ENCODE measurements around the gene VAMP4. TPM values are rescaled to one million over a fixed set of nuclear protein-coding genes. Genes with fewer than 3 reads are reported as not detected.
A peak's percentile ranks its signal among the peaks of the same experiment; 100 is the strongest.

VAMP4 gene
- total and polyA plus RNA-seq, 11 donors, result 3.8 to 11.3 (median 7.1) TPM

DNA sequence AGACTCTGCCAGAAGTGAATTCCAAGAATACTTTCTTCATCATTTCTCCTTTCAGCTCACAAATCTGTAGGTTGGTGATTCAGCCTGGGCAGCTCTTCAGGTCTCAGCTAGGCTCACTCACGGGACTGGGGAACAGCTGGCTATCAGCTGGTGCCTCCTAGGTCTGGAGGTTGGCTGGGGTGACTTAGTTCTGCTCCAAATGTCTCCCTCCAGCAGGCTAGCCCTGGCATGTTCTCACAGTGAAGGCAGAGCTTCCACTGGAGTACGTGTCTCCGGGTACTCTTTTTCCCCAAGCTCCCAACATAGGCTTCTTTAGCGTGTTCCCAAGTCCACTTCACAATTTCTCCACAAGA, 12.5 kb upstream of the VAMP4 start:
- H3K27me3 ChIP-seq, result no peaks in the 10 kb centered on the region
- no peak overlapping the region for H3K27ac ChIP-seq
- no peaks in the 10 kb centered on the region for H3K9me3 ChIP-seq
- DNase-seq, result peak in 1 of 5 donors; percentile 26
- H3K4me1 ChIP-seq, result peaks cover 0 to 11% (median 0%) of the 10 kb centered on the region in 12 donors
- no peak for ATAC-seq
- no peaks in the 10 kb centered on the region for H3K36me3 ChIP-seq
- intact Hi-C loops (cut with DNase I), result no loop called here
- TF ChIP-seq, protein P1, sequence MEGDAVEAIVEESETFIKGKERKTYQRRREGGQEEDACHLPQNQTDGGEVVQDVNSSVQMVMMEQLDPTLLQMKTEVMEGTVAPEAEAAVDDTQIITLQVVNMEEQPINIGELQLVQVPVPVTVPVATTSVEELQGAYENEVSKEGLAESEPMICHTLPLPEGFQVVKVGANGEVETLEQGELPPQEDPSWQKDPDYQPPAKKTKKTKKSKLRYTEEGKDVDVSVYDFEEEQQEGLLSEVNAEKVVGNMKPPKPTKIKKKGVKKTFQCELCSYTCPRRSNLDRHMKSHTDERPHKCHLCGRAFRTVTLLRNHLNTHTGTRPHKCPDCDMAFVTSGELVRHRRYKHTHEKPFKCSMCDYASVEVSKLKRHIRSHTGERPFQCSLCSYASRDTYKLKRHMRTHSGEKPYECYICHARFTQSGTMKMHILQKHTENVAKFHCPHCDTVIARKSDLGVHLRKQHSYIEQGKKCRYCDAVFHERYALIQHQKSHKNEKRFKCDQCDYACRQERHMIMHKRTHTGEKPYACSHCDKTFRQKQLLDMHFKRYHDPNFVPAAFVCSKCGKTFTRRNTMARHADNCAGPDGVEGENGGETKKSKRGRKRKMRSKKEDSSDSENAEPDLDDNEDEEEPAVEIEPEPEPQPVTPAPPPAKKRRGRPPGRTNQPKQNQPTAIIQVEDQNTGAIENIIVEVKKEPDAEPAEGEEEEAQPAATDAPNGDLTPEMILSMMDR (IDR thresholded peaks at IDR 0.05), result no peak
- no peak for TF ChIP-seq POLR2A (IDR thresholded peaks at IDR 0.05)
- H3K4me3 ChIP-seq, result no peak overlapping the region
- 53 to 79% (median 68%) methylated on average over 4 of the region's 4 CpGs for WGBS, 4 donors

DNA sequence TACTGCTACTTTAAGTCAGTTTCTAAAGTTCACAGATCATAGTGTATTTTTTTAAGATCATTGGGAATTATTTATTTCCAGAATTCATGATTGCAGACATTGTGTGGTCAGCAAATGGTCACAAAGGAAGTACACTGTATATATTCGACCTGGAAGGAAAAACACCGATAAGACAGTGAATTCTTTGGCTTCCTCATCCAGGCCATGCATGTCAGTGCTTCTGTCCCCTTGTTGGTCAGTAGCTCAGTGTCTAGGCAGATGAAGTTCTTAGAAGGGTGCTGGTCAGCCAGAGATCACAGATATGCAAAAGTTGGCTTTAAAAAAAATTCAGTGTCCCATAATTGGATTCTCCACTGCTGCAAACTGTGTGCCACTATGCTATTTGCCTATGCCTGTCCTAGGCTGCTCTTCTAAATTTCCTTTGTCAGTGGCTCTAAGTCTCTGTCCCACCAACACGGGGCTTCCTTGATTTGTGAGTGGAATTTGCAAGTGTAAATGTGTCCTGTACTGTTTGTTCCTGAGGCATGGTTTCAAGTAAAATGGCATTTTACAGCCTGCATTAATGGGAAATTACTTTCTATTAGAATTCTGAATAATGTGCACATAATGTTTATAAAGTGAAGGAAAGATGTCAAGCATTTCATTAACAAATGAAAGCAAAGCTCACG, 12.0 kb upstream of the VAMP4 start:
- no peaks in the 10 kb centered on the region for H3K27me3 ChIP-seq
- no peaks in the 10 kb centered on the region for H3K9me3 ChIP-seq
- DNase-seq (no peak), ATAC-seq (no peak)
- H3K27ac ChIP-seq, result no peak overlapping the region
- H3K4me3 ChIP-seq, result no peak overlapping the region
- intact Hi-C loops (cut with DNase I), result no loop called here
- H3K36me3 ChIP-seq, result no peaks in the 10 kb centered on the region
- no peak for TF ChIP-seq POLR2A (IDR thresholded peaks at IDR 0.05)
- TF ChIP-seq, protein P1 (IDR thresholded peaks at IDR 0.05), result no peak
- H3K4me1 ChIP-seq, result peaks cover 0 to 11% (median 0%) of the 10 kb centered on the region in 12 donors
- WGBS, 4 donors, result 52 to 55% (median 54%) methylated on average over 4 of the region's 4 CpGs

DNA sequence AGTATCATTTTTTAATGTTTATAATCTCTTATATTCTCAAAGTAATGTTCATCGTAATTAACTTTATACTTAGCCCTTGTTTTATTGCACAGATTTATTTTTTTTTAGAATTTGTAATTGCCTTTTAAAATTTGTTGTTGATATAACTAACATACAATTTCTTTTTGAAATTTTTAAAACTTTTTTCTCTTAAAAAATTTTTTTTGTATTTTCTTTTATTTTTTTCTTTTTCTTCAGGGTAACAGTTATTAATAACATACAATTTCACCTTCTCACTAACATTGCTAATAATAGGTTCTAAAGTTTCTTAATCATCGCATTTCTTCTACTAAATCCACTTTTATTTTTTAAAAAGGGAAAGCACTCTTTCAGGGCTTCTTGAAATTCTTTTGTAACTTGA, 11.3 kb upstream of the VAMP4 start:
- intact Hi-C loops (cut with DNase I), result no loop called here
- TF ChIP-seq, protein P1 (IDR thresholded peaks at IDR 0.05), result no peak
- no peak for TF ChIP-seq POLR2A (IDR thresholded peaks at IDR 0.05)
- DNase-seq, result no peak
- 97% methylated on average over 2 of the region's 2 CpGs for WGBS, 4 donors
- no peak for ATAC-seq
- H3K4me3 ChIP-seq, result no peak overlapping the region
- H3K9me3 ChIP-seq, result no peaks in the 10 kb centered on the region
- no peaks in the 10 kb centered on the region for H3K36me3 ChIP-seq
- H3K4me1 ChIP-seq, result peaks cover 0 to 8% (median 0%) of the 10 kb centered on the region in 12 donors
- no peak overlapping the region for H3K27ac ChIP-seq
- H3K27me3 ChIP-seq, result no peaks in the 10 kb centered on the region

DNA sequence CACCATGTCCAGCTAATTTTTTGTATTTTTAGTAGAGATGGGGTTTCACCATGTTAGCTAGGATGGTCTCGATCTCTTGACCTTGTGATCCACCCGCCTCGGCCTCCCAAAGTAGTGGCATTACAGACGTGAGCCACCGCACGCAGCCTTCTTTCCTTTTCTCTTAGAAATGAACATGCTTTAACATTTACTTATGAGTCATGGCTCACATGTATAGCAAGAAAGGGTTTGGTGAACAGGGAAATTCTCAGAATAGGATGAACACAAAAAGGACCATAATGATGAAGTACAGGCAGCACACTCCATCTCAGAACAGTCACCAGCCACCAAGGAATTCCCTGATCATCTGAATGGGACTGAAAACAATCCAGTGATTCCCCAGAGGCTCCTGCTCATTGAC, 9.4 kb upstream of the VAMP4 start:
- no peak overlapping the region for H3K27ac ChIP-seq
- H3K27me3 ChIP-seq, result no peaks in the 10 kb centered on the region
- H3K4me3 ChIP-seq, result no peak overlapping the region
- TF ChIP-seq POLR2A (IDR thresholded peaks at IDR 0.05), result no peak
- TF ChIP-seq, protein P1 (IDR thresholded peaks at IDR 0.05), result no peak
- WGBS, 4 donors, result 96 to 99% (median 97%) methylated on average over 6 of the region's 6 CpGs
- DNase-seq, result no peak
- H3K36me3 ChIP-seq, result no peaks in the 10 kb centered on the region
- H3K4me1 ChIP-seq, result no peaks in the 10 kb centered on the region
- intact Hi-C loops (cut with DNase I), result no loop called here
- ATAC-seq, result no peak
- no peaks in the 10 kb centered on the region for H3K9me3 ChIP-seq

Data from heart left ventricle (tissue), 16 donors.